GM19035 (cell line): ENCODE measurements around the gene MUC5AC.
"Not testable (repeated sequence)": the region's sequence is repeated elsewhere in the genome, so short reads cannot be mapped to it uniquely, and the experiment has no call there.

Experiments
- ATAC-seq: cut with Tn5 transposase; IDR thresholded peaks from one replicate; pipeline ENCODE4 v1.9.1; 2021; ENCODE audit not compliant: unreplicated experiment

Gene MUC5AC, protein sequence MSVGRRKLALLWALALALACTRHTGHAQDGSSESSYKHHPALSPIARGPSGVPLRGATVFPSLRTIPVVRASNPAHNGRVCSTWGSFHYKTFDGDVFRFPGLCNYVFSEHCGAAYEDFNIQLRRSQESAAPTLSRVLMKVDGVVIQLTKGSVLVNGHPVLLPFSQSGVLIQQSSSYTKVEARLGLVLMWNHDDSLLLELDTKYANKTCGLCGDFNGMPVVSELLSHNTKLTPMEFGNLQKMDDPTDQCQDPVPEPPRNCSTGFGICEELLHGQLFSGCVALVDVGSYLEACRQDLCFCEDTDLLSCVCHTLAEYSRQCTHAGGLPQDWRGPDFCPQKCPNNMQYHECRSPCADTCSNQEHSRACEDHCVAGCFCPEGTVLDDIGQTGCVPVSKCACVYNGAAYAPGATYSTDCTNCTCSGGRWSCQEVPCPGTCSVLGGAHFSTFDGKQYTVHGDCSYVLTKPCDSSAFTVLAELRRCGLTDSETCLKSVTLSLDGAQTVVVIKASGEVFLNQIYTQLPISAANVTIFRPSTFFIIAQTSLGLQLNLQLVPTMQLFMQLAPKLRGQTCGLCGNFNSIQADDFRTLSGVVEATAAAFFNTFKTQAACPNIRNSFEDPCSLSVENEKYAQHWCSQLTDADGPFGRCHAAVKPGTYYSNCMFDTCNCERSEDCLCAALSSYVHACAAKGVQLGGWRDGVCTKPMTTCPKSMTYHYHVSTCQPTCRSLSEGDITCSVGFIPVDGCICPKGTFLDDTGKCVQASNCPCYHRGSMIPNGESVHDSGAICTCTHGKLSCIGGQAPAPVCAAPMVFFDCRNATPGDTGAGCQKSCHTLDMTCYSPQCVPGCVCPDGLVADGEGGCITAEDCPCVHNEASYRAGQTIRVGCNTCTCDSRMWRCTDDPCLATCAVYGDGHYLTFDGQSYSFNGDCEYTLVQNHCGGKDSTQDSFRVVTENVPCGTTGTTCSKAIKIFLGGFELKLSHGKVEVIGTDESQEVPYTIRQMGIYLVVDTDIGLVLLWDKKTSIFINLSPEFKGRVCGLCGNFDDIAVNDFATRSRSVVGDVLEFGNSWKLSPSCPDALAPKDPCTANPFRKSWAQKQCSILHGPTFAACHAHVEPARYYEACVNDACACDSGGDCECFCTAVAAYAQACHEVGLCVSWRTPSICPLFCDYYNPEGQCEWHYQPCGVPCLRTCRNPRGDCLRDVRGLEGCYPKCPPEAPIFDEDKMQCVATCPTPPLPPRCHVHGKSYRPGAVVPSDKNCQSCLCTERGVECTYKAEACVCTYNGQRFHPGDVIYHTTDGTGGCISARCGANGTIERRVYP (N-terminal part only)

DNA sequence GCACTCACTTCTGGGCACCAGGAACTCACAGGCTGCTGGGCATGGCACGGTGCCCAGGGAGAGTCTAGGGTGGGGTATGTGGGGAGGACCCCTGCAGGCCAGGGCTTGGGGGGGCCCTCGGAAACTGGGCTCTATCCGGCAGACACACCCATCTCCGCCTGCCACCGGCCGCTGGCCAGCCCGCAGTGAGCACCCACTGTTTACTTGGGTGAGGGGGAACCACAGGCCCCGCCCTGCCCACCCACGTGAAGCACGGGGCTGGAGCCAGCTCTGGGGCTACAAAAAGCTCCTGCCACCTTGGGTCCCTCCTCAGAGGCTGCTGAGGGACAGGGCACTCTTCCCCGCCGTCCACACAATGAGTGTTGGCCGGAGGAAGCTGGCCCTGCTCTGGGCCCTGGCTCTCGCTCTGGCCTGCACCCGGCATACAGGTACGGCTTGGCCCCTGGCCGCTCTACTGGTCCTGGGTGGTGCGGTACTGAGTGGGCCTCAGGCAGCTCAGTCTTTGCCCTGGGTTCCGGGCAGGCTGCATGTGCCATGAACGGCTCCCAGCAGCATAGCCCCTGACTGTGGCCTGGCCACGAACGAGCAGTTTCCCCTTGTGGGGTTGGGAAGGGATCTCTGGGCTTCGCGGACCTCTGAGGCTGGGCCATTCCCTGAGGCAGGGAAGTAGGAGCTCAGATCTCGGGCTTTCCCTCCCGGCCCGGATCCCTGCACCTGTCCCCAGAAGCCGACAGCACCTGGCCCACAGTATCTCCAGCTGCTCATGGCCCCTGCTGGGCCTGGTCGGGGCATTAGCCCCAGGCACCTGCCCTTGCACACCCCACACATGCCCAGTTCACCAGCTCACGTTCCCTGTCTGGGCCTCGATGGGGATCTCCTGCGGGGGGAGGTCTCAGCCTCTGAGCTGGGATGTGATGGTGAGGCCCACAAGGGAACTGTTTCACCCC, at the start of gene MUC5AC:
TSS of gene MUC5AC (plus strand) at position 309 of the 947 bp plus-strand sequence. CDS start at position 356, 47 bp downstream.
- ATAC-seq = no peak

DNA sequence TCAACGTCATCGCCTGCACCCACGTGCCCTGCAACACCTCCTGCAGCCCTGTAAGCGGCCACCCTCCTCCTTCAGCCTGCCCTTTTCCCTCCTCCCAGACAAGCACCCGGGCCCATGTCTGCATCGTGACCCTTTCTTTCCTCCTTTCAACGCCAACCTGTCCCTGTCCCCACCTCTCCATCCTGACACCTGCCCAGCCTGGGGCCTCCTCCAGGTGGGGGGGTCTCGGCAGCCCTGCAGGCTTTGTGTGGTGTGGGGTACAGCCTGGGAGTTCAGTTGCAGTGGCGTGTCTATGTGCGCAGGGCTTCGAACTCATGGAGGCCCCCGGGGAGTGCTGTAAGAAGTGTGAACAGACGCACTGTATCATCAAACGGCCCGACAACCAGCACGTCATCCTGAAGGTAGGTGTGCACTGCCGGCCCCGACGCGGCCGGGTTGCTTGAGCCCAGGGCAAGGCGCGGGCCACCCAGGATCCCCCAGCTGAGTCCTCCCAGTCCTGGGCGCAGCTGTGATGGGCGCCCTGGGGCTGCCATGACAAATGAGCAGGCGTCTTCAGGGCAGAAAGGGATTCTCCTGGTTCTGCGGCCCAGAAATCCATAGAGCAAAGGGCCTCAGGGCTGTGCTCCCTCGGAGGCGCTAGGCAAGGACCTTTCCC, 49.4 kb upstream of the MUC5AC start:
- ATAC-seq = no peak

DNA sequence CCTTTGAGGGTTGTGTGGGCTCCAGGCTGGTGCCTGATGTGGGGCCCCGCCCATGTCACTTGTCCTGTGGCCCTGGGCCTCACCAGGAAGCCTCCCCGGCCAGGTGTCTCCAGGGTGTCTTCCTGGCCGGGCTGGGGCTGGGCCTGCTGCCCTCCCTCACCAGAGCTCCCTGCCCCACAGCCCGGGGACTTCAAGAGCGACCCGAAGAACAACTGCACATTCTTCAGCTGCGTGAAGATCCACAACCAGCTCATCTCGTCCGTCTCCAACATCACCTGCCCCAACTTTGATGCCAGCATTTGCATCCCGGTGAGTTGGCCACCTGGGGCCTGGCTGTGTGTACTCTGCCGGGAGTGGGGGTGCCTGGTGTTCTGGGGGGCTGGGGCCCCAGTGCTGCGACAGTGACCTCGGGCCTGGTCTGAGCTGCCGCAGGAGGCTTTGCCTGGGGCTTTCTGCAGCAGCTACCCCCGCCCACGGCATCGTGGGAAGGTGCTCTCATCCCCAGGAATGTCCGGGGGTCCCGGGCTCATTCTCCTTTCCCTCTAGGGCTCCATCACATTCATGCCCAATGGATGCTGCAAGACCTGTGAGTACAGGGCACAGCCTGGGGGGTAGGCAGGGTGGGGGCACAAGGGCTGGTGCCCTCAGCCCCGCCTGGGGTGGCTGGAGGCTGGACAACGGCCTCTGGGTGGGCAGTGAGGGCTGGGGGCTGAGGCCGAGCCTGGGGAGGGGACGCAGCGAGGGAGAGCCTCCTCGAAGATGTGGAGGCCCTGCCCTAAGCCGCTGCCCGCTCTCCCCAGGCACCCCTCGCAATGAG, 48.4 kb upstream of the MUC5AC start:
- ATAC-seq = no peak

DNA sequence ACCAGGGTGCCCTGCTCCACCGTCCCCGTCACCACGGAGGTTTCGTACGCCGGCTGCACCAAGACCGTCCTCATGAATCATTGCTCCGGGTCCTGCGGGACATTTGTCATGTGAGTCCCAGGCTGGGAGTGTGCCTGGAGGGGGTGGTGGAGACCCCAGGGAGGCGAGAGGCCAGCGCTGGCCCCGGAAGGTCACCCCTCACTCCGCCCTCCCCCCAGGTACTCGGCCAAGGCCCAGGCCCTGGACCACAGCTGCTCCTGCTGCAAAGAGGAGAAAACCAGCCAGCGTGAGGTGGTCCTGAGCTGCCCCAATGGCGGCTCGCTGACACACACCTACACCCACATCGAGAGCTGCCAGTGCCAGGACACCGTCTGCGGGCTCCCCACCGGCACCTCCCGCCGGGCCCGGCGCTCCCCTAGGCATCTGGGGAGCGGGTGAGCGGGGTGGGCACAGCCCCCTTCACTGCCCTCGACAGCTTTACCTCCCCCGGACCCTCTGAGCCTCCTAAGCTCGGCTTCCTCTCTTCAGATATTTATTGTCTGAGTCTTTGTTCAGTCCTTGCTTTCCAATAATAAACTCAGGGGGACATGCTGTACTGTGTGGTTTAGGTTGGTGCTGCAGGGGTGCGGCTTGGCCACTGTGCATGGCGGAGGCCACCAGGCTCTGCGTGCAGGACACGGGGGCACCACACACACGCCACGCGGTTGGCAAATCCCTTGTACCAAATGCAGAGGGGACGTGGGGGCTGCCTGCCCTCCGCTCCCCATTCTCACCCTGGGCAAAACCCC, 47.6 kb upstream of the MUC5AC start:
- no peak for ATAC-seq

DNA sequence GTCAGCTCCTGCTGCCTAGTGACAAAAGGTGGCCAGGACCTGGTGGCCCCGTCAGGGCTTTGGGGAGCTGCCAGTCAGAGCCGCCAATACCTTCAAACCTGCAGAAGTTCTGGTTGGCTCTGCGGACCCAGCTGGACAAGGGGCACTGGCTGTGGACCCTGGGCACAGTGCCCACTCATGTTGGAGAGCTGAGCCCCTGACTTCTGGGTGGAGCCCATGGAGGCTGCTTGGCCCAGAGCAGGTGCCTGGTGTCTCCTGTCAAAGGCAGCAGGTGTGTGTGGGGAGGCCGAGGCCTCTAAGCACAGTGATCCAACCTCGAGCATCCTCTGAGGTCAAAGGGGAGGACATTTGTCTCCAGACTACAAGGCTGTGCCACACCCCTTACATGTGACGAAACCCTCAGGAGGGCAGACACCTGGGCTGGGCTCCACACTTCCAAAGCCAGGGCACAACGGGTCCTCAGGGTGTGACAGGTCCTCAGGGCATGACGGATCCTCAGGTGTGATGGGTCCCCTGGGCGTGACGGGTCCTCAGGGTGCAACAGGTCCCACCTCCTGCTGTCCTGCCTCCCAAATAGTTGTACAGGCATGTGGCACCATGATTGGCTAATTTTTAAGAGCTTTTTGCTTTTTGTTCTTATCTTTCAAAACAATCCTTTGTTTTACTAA, 46.1 kb upstream of the MUC5AC start:
- ATAC-seq = no peak

DNA sequence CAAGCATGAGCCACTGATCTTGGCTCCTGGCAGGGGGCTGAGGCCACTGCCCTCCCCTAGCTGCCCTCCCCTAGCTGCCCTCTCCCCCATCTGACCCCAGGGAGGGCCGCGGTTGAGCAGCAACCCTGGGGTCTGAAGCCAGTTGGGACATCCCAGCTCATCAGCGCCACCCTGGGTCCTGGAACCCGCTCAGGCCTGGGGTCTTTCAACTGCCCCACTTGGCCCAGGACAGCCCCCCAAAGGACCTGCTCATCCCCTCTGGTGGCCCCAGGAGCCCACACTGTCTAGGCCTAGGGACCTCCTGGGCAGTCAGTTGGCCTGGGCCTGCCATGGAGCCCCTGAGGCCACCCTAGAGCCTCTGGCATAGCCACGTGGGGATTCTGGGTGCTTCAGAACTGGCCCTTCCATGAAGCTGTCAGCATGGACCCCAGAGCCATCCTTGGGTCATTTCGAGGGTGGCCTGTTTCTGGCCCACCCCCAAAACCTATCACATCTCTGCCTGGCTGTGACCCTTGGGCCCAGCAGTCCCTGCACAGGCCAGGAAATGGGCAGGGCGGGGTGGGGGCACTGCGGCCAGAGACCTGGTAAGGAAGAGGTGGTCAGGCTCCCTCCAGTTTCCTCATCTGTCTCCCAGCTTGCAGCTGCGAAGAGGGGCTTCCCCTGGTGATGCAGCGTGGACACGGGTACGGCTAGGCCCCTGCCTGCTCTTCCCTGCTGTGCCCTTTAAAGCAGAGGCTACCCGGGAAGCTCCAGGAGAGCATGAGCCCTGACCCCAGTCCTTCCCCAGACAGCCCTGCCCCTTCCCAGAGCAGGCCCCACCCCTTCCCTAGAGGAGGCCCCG, 45.2 kb upstream of the MUC5AC start:
- ATAC-seq = no peak

DNA sequence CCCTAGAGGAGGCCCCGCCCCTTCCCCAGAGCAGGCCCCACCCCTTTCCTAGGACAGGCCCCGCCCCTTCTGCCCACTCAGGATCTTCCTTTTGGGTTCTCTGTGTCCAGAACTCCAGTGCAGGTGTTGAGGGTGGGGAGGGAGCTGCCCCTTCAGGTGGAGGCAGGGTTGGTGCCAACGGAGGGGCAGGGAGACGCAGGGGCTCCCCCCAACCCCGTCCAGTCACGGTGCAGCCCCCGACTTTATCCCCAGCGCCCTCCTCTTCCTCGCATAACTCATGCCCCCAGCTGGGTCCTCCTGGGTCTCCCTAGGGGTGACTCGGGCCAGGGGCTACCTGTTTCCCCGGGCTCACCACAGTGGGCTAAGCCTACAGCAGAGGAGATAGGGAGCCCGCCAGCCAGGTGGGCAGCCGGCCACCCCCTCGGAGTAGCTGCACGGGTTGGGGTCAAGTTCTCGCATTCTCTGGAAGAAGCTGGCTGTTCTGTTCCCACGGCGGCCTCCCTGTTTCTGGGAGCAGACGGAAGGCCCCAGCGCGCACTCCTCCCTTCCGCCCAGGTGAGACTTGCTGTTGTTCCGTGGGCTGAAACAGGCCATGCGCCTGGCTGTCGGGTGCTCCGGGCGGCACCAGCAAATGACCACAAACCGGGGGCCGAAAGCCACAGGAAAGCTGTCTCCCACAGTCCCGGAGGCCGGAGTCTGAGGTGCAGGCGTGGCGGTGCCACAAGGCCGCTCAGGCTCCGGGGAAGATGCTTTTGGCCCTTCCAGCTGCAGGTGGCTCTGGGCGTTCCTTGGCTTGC, 44.1 kb upstream of the MUC5AC start:
- no peak for ATAC-seq

DNA sequence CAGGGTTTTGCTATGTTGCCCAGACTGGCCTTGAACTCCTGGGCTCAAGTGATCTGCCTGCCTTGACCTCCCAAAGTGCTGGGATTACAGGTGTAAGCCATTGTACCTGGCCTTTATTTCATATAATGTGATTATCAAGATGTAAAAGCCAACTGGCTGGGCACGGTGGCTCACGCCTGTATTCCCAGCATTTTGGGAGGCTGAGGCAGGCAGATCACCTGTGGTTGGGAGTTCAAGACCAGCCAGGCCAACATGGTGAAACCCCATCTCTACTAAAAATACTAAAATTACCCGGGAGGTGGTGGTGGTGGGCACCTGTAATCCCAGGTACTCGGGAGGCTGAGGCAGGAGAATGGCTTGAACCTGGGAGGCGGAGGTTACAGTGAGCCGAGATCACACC, 42.5 kb upstream of the MUC5AC start:
- not testable (repeated sequence) for ATAC-seq

DNA sequence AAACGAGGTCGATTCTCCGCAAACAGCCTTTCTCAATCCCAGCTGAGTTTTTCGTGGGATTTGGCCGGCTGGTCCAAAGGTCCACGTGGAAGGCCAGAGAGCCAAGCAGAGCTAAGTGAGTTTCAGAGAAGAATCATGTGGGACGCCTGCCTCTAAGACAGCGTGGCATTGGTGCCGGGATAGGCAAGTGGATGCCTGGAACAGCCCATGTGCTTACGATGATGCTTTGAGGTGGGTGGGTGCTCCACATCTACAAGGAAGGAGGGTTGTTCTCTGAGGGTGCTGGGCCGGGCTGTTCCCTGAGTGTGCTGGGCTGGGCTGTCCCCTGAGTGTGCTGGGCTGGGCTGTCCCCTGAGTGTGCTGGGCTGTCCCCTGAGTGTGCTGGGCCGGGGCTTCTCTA, 41.6 kb upstream of the MUC5AC start:
- ATAC-seq = no peak

DNA sequence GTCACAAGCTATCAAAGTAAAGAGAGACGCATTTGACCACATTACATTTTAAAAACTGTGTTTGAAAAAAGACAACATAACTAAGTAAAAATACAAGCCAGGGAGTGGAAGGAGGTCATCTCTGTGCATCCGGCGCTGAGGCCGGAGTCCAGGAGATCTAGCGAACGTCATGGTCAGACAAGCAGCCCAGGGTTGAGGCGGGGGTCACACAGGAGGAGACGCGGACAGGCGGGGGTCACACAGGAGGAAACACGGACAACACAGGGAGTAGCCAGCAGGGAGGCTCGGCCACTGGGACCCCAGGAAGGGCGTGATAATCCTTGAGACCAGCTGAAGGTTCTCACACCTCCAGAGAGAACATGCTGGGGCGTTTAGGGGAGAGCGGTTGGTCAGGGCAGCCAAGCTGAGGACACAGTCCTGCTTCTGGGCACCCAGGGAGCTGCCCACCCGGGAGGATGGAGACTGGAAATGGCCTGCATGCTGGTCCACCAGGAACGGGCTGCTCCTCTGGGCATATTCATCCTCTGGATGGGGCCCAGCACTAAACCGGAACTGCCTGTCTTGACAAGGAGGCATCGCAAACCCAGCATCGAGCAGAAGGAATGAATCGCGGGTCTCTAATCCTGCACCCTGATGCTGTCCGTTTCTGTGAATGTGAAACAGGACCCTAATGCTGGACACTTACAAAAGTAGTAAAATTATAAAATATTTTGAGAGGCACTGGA, 40.9 kb upstream of the MUC5AC start:
- no peak for ATAC-seq

DNA sequence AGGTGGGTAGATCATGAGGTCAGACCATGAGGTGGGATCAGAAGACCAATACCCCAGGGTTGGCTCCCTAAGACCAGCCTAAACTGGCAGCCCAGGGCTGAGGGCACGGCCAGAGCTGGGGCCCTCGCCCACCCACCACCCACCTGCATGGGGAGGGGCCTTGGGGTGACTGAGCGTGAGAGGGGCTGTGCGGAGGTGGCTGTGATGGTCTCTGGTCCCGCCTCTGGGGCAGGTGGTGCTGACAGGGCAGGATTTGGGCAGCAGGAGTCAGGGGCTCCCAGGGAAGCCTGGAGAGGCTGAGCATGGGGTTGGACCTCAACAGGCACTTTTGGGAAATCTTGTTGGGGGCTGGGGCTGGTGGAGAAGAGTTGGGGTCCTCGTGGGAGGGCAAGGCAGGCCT, 39.8 kb upstream of the MUC5AC start:
- no peak for ATAC-seq

DNA sequence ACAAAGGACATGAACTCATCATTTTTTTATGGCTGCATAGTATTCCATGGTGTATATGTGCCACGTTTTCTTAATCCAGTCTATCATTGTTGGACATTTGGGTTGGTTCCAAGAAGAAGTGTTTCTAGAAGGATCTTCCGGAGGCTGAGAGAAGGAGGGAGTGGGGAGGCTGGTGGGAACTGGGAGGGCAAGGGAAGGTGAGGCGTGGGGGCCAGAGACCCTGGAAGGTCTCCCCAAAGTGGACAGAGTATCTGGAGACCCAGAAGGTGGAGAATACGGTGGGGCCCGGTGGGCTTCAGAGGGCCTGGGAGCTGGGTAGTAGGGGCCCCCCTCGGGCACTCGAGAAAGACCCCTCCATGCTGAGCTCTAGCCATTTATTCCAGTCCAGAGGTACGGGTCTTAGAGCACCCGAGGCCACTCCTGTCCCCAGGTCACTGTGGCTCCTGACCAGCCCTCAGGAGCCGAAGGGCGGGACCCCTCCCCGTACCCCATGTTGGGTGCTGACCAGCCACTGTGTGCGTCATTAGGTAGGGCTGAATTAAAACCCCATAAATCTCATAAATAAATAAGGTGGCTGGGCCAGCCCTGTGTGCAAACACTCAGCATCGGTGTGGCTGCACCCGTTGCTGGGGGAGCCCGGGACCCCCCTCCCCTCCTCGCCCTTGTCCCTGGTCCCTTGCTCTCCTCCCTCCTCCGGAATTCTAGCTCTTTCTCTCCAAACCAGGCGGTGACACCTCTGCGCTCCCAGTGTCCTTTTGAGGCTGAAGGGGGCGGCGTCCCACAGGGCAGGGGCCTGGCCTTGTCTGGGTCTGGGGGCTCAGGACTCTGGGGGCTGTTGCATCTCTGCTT, 38.8 kb upstream of the MUC5AC start:
- no peak for ATAC-seq

DNA sequence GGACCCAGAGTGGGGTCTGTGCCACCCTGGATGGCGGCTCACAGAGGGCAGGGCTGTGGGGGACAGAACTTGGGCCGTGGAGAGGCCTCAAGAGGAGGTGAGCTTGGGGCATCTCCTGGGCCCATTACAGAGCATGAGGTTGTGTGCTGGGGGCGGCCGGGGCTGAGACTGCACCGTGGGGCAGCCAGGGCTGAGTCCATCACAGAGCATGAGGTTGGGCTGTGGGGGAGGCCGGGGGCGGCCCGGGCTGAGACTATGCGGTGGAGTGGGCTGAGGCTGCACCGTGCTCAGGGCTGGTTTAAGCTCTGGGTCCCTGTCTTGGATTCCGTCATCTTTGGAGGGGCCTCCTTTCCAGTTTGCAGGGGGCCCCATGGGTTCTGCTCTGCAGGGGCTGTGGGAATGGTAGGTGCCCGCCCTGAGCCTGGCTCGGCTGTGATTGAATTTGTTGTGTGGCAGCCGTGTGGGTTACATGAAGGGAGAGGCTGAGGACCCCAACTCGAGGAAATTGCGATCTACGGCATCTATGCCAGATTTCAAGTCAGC, 38.1 kb upstream of the MUC5AC start:
- ATAC-seq = no peak
